ENCODE data around the gene IFNL2.
"Not testable (repeated sequence)": the region's sequence is repeated elsewhere in the genome, so short reads cannot be mapped to it uniquely, and the experiment has no call there.

IFNL2 gene

DNA sequence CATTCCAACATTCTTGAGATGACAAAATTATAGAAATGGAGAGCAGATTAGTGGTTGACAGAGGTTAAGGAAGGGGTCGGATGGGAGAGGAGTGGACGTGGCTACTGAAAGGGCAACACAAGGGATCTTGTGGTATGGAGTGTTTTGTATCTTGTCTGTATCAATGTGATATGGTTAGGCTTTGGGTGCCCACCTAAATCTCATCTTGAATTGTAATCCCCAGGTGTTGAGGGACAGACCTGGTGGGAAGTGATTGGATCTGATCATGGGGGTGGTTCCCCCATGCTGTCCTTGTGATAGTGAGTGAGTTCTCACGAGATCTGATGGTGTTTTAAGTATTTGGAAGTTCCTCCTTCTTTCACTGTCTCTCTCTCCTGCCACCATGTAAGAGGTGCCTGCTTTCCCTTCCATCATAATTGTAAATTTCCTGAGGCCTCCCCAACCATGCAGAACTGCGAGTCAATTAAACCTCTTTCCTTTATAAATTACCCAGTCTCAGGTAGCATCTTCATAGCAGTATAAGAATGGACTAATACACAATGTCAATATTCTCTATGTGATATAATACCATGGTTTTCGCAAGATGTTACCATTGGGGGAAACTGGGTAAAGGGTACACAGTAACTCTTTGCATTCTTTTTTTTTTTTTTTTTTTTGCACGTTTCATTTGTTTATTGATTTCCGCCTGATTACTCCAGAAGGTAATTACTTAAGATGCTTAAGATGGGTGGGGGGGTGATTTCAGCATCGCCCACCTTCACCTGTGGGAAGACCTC is 14.6 kb upstream of the IFNL2 start:
- no peak for DNase-seq

DNA sequence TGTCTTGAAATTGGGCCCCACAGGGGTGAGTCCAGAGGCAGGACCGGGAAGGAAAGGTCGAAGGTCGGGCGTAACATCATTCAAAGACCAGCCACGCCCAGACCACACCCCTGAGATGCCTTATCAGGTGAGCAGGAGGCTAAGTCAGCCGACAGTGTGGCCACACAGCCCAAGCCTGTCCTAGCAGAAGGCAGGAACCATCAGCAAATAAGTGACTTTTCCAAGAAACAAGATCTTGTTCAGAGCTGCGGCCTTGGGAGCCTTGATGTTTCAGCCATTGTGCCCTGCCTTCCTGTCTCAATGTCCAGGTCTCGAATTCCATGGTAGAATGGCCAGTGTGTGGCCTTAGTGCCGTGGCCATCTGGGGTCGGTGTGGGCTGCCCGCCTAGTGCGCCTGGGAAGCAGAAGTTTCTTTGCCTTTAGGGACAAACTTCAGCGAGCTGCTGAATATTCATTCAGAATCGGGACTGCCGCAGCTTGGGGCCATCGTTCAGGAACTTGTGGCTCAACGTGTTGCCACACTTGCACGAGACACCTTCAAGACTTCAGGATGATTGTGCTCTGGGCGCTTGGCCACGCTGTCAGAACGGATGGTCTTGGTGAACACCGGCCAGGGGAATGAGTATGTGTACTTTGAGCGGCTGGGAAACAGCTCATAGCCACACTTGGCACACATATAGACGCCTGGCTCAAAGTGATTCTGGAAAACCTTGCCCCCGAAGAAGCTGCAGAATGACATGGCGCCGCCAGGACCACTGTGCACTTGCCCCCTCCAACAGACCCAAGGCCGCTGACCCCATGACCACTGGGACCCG is 13.5 kb upstream of the IFNL2 start:
- DNase-seq: no peak

DNA sequence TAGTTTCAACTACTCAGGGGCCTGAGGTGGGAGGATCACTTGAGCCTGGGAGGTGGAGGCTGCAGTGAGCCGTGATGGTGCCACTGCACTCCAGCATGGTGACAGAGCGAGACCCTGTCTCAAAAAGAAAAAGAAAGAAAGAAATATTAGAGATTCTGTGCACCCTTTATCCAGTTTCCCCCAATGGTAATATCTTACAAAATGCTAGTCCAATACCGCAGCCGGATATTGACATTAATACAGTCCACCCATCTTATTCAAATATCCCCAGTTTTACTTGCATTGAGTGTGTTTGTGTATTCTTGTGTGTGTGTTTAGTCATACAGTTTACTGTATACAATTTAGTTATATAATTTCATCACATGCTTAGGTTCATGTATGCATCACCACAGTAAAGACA is 11.0 kb upstream of the IFNL2 start:
- DNase-seq: no peak

DNA sequence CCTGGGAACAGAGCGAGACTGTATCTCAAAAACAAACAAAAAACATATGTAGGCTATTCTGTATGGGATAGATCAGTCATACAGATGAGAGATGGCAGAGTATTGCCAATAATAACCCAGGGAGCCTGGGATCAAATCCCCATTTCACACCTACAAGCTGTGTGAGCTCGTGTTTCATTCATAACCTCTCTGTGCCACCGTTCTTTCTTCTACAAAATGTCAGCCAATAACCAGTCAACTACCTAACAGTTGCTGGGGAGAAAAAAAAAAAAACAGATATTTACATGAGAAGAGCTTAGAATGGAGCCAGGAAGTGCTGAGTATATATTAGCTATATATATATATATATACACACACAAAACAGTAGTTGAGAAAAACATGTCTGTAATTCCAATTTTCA is 6.5 kb upstream of the IFNL2 start:
- DNase-seq: no peak

DNA sequence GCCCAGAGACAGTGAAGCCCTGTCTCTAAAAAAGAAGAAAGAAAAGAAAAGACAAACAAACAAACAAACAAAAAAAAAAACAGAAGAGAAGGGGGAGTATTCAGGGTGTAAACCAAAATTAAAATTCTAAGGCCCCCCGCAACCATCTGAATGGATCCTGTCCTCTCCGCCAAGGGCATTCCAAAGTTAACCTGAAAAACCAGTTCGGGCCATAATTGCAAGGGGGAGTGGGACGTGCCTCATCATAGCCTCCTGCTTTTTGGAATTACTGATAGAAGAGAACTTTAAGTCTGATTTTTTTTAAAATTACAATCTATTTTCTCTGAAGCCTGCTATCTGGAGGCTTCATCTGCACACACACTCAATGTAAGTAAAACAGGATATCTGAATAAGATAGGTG is 5.7 kb upstream of the IFNL2 start:
- no peak for DNase-seq

DNA sequence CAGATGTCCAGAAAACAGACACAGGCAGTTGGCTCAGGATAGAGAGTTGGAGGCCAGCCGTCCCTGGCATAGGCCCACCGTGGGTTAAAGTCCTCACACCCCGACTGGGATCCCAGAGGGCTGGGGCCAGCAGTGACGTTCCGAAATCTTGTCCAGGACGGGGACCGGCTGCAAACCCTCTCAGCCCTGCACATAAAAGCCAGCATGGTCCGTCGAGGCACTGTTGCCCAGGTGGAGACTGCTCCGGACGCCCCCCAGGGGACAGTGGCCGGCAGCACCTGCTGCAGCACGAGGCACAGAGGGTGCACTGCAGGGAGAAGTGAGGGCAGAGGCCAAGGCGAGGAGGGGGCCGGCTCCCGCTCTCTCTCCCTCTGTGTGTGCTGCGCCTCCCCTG is 4.3 kb upstream of the IFNL2 start:
- DNase-seq: no peak

DNA sequence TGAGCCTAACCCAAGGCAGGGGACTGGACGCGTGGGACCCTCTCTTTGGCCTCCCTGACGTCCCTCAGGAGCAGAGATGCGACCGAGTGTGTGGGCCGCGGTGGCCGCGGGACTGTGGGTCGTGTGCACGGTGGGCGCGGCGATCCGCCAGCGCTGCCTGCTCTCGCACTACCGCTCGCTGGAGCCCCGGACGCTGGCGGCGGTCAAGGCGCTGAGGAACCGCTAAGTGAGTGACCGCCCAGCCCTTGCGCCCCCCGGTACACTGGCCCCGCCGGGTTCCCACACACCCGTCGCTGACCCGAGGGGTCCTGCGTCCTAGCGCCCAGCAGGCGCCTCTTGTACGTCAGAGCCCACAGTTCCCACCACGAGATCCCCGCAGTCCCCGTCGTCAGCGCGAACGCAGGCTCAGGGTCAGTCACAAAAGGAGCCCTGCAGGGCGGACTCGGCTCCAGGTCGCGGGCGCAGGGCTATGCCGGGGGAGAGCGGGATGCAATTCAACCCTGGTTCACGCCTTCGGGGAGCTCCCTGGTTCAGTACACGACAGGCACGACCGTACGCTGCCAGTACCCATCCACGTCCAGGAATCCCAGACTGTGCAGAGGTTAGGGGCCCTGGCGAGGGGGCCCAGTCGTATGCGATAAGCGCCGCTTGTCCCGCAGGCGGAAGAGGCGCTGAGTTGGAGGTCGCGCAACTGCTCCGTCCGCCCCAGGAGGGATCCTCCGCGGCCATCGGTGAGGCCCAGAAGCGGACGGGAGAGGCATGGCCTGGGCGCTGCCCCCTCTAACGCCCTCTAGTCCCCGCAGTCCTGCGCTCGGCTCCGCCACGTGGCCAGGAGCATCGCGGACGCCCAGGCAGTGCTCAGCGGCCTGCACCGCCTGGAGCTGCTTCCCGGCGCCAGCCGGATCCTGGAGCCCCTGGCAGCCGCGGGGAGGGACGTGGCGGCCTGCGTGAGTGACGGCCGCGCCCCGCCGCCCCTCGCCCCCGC is 3.6 kb upstream of the IFNL2 start:
- no peak for DNase-seq

DNA sequence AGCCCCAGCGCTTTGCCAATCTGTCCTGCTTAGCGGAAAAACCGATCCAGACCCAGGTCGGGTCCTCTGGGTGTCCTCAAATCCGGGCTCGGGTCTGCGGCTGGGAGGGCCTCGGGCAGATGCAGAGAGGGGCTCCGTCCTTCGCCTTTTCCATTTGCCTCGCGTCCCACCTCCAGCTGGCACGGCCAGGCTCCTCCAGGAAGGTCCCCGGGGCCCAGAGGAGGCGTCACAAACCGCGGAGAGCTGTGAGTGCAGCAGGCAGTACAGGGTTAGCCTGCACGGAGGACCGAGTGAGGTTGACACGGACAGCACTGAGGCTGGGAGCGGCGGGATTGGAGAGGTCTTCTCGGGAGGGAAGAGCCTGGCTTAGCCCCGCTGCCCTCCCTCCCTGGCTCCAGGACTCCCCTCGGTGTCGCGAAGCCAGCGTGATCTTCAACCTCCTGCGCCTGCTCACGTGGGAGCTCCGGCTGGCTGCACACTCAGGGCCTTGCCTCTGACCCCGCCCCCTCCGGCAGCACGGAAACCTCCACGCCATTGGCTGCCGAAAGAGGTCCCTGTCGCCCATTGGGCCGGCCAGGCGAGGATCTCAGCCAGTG is 2.8 kb upstream of the IFNL2 start:
- no peak for DNase-seq

DNA sequence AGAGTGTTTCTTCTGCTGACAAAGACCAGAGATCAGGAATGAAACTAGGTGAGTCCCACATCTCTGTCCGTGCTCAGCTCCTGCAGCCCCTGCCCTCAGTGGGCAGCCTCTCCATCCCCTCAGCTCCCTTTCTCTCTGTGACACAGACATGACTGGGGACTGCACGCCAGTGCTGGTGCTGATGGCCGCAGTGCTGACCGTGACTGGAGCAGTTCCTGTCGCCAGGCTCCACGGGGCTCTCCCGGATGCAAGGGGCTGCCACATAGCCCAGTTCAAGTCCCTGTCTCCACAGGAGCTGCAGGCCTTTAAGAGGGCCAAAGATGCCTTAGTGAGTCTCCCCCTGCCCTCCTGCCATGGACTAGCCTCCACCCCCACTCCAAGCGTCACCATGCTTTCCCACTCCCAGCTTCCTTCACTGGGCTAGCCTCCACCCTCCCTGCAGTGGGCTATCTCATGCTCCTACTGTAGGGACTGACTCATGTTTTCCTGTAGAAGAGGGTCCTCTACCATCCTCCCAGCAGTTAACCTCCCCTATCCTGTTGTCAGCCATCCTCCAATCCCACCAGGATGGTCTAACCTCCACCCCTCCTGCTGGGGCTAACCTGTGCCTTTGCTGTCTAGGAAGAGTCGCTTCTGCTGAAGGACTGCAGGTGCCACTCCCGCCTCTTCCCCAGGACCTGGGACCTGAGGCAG is 481 bp downstream of the IFNL2 start:
- not testable (repeated sequence) for DNase-seq

DNA sequence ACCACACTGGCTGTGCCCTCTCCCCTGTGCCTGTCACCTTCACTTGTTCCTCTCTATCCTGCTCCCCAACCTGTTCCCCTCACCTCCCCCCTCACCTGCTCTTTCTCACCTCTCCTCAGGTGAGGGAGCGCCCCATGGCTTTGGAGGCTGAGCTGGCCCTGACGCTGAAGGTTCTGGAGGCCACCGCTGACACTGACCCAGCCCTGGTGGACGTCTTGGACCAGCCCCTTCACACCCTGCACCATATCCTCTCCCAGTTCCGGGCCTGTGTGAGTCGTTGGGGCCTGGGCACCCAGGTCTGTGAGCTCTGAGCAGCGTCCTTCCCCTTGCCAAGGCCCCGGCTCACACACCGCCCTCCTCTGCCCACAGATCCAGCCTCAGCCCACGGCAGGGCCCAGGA is 1.2 kb downstream of the IFNL2 start:
- DNase-seq: not testable (repeated sequence)

DNA sequence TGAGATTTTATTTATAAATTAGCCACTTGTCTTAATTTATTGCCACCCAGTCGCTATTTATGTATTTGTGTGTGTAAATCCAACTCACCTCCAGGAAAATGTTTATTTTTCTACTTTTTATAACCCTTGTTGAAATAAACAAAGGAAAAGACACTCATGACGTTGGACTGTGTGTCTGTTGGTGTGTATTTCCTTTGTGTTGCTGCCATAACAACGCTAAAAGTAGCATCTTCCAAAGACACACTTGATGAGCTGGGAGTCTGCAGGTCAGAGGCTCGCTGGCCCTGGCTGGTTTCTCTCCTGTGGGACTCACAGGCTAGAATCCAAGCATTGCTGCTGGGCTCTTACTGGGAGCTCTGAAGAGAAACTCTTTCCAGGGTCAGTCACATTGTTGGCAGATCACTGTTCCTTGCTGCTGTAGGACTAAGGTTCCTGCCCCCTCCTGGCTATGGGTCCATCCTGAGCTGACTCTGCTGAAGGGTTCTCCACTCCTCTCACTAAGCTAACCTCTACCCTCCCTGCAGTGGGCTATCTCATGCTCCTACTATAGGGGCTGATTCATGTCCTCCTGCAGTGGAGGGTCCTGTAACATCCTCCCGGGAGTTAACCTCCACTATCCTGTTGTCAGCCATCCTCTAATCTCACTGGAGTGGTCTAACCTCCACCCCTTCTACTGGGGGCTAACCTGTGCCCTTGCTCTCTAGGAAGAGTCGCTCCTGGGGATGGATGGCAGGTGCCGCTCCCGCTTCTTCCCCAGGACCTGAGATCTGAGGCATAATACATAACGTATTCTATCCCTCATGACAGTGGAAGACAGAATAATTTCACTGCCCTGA is 2.1 kb downstream of the IFNL2 start:
- DNase-seq: no peak

DNA sequence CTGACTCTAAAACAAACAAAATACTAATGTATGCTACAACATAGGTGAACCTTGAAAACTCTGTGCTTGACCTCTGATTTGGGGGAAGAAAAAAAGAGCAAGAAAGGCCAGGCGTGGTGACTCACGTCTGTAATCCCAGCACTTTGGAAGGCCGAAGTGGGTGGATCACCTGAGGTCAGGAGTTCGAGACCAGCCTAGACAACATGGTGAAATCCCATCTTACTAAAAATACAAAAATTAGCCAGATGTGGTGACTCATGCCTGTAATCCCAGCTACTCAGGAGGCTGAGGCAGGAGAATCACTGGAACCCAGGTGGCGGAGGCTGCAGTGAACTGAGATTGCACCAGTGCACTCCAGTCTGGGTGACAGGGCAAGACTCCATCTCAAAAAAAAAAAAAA is 5.7 kb downstream of the IFNL2 start:
- DNase-seq: not testable (repeated sequence)

DNA sequence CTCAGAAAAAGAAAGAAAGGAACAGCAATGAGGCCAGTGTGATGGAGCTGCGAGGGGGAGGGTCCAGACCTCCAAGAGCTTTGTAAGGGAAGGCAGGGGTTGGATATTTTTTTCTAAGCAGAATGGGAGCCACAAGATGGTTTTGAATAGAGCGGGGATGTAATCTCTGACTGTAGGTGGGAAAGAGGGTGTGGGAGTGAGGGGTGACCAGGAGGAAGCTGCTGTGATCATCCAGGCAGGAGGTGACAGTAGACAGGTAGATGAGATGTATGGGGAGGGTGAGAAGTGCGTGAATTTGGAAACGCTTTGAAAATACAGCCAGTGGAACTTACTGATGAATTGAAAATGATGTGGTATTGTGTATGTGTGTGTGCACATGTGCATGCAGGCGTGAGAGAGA is 7.4 kb downstream of the IFNL2 start:
- DNase-seq: no peak

DNA sequence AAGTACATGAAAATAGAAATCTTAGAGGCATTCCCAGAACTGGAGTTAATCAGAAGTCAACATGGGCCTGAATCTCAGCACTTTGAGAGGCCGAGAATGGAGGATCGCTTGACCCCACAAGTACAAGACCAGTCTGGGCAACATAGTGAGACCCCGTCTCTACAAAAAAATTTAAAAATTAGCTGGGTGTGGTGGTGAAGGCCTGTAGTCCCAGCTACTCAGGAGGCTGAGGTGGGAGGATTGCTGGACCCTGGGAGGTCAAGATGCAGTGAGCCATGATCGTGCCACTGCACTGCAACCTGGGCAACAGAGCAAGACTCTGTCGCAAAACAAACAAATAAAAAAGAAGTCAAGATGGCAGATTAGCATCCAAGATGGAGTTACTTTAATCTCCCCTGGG is 8.5 kb downstream of the IFNL2 start:
- no peak for DNase-seq

DNA sequence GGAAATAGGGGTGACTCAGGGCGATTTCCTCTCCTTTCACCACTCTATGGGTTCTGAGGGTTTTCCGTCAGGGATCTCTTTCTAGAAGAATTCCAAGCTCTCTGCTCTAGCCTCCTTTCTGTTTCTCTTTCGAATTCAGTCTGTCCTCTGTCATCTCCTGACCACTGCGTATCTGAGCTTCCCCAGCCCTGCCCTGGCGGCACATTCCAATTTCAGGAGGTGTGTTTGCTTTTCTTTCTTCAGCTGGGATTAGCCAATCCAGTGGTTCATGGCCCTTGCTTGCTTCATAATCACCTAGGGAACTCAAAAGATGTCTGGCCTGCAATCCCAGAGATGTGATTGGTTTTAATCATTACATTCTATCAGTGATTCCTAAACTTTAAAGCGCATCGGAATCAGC is 9.4 kb downstream of the IFNL2 start:
- no peak for DNase-seq

DNA sequence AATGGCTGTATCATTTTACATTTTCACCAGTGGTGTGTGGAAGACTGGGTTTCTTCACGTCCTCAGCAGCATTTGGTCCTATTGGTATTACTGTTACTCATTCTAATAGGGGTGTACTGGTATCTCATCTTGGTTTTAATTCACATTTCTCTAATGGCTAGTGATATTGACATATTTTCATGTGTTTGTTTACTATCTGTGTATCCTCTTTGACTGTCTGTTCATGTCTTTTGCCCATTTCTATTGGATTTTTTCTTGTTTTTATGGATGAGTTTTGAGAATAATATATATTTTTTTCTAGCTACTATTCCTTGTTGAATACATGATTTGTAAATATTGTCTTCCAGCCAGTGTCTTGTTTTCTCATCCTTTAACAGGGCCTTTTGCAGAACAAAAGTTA is 13.8 kb downstream of the IFNL2 start:
- DNase-seq: no peak

DNA sequence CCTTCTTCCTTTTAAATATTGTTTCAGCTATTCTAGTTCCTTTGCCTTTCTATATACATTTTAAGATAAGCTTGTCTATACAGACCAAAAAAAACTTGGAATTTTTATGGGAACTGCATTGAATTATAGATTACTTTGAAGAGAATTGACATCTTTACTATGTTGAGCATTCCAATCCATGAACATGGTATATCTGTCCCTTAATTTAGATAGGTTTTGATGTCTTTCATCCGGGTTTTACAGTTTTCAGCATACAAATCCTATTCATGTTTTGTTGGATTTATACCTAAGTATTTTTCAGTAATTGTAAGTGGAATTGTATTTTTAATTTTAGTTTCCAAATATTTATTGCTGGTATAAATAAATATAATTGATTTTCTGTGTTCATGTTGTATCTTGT is 15.8 kb downstream of the IFNL2 start:
- no peak for DNase-seq

DNA sequence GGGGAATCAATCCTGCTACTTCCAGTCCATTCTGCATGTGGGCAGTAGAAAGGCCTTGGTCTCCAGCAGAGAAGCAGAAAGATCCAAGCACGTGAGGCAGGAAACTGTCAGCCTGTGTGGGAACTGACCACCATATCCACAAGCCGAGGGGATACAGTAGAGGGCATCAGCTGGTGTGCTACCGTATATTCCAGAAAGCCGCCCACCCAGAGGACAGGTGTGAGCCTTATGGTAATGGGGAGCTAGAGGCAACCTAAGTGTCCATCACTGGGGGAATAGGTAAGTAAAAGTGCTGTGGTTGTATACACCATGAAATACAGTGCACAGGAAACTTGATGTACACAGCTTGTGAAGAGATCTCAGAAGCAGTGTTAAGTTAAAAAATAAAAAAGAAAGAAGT is 25.2 kb downstream of the IFNL2 start:
- no peak for DNase-seq

DNA sequence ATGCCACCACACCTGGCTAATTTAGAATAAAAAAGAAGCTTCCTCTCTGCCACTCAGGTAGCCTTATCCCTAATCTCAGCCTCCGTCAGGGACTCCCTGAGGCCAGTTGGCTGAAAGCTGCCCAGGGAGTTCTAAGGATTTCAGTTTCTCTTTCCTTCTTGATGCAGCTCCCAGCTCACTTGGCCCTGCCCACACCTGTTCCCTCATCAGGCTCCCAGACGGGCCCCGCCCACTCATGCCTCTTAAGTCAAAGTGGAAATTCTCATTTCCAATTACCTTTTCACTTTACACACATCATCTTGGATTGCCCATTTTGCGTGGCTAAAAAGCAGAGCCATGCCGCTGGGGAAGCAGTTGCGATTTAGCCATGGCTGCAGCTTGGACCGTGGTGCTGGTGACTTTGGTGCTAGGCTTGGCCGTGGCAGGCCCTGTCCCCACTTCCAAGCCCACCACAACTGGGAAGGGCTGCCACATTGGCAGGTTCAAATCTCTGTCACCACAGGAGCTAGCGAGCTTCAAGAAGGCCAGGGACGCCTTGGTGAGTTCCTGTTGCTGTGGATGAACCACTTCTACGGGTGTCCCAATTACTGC is 28.0 kb downstream of the IFNL2 start, which contains the start of gene IFNL1:
IFNL1 (plus strand) TSS at position 353 of the 591 bp plus-strand sequence; CDS start at position 368, 15 bp downstream.
- DNase-seq: no peak

DNA sequence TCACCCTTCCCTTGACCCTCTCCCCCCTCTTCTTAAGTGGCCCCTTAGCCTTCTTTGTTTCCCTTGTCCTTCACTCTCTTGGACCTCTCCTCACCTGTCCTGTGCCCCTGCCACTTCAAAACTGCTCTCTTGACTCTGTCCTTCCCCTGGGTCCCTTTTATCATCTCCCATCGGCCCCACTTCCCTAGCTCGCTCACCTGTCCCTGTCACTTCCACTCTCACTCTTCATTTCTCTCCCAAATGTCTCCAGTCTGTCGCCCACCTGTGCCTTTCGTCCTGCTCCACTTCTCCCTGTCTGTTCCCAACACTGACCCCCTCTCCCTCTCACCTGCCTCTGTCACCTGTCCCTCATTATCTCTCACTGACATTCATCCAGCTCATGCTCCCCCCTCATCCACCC is 28.7 kb downstream of the IFNL2 start:
- DNase-seq: no peak
